Islet of Langerhans (tissue), 1 donor: ENCODE data around the gene MCL1.
"Not testable (repeated sequence)": the region's sequence is repeated elsewhere in the genome, so short reads cannot be mapped to it uniquely, and the experiment has no call there.

ENCODE experiments used
- FAIRE-seq: peaks from one replicate; lab custom pipeline; 2011; peaks lifted over from hg19 to GRCh38; lab: Jason Lieb, UNC

Gene MCL1

GRCh38 chr1:150568594-150568966 lies 10.8 kb downstream of the MCL1 start:
- FAIRE-seq, result no peak

GRCh38 chr1:150567717-150568593 lies 11.5 kb downstream of the MCL1 start:
- no peak for FAIRE-seq

GRCh38 chr1:150567341-150567716 lies 12.1 kb downstream of the MCL1 start:
- no peak for FAIRE-seq

GRCh38 chr1:150566589-150567340 lies 12.6 kb downstream of the MCL1 start:
- no peak for FAIRE-seq

- FAIRE-seq, result not testable (repeated sequence)
These were observed 14.0 kb downstream of the MCL1 start for GRCh38 chr1:150565240-150565991.

- no peak for FAIRE-seq
These were observed 15.1 kb downstream of the MCL1 start for GRCh38 chr1:150564051-150564991.

- FAIRE-seq, result no peak
These were observed 15.9 kb downstream of the MCL1 start for GRCh38 chr1:150563340-150564038.

DNA sequence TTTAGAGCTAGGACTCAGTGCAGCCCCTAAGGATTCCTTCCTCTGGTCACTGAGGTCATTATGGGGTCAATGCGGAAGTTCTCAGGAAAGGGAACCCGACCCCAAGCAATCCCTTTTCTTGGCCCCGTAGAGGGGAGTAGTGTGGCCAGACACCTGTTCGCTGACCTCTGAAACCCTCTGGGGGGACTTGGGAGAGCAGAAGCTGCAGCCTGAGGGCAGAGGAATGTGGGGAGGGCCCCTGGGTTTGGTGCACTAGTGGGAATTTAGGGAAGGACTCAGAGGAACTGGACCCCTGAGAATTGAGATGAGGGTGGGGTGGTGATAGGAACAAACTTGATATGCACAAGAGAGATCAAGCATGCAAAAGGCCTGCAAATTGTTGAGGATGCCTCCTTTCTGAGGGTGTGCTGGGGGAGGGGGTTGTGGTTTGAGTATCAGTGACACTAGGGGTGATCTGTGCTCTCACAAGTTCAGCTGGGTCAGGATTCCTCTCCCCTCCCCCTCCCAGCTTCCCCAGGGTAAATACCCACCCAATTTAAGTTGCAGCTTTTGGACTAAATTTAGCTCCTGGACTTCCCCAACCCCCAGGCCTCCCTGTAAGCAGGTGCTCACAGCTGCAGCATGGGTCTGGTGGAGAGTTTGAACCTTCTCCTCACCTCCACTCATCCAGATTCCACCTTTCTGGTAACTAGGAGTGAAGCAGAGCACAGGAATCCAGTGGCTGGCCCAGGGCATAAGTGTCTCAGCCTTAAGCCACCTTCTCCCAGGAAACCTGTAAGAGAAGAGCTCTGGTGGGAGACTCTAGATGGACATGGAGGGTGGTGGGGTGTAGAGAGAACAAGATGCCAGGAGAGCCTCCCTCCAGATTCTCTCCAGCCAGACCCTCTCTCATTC lies 16.7 kb downstream of the MCL1 start:
- FAIRE-seq, result no peak

DNA sequence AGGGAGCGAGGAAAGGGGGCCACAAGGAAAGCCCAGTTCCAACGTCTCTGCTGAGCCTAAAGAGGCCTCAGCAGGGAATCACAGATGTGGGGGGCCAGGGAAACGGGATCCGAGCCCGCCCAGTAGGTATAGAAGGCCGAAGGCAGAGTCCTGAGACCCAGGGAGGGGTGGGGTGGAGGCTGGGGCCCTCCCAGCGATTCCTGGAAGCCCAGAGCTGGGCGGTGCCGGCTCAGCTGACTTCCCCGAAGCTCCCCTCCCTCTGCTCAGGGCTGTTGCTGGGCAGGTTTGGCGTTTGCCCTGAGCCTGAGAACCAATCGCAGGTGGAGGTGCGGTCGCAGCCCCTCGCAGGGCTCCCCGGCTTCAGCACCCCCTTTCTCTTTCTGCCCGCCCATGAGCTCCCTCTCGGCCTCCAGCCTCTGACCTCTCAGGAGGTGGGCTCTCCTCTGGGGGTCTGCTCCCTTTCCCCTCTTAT lies 17.4 kb downstream of the MCL1 start:
- no peak for FAIRE-seq

DNA sequence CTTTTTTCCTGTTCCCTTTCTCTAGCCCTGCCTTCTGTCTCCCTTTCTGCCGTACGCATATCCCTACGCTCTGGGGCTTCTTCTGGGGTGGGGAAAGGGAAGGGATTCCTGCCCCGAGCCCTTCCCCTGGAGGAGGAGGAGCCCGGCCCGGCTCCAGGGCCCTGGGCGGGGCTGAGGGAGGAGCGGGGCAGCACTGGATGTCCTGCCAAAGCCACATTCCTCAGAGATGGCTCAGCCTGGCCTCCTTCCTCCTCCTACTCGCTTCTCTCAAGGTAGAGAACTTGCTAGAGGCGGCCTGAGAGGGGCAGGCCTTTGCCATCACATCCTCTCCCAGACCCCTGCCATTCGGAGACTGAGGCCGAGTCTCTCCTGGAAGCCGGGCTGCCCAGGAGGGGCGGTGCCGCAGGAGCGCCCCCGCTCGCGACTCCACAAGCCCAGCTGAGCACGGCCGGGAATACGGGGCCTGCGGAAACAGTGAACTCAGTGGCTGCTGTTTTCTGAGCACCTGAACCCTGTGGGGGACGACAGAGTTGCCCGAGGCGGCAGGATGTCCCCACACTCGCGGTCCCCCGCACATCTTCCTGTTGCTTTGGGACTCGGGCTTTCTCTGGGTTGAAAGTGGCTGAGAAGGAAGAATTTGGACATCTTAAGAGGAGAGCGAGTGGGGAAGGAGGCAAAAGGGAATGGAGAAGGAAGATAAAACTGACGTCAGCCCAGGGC lies 18.0 kb downstream of the MCL1 start:
- FAIRE-seq, result no peak

DNA sequence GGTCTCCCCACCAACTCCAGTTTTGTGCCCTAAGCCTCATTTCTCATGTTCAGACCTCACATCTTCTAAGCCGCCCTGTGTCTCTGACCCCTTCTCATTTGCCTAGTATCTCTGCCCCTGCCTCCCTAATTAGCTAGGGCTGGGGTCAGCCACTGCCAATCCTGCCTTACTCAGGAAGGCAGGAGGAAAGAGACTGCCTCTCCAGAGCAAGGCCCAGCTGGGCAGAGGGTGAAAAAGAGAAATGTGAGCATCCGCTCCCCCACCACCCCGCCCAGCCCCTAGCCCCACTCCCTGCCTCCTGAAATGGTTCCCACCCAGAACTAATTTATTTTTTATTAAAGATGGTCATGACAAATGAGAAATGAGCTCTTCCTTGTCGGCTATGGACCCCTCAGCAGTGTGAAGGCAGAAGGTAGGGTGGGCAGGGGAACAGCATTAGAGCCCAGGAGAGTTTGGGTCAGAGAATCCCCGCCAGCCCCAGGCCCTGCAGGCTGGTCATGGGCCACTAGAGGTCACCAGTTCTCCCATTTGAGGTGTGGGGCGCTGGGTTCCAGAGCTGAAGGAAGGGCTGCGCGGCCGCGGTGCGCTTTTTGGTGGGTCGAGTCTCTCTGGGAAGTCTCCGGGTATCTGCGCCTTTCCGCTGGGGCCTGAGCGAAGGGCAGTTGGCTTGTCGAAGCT lies 18.7 kb downstream of the MCL1 start:
- no peak for FAIRE-seq

GRCh38 chr1:150560011-150560438 lies 19.4 kb downstream of the MCL1 start:
- FAIRE-seq, result no peak

DNA sequence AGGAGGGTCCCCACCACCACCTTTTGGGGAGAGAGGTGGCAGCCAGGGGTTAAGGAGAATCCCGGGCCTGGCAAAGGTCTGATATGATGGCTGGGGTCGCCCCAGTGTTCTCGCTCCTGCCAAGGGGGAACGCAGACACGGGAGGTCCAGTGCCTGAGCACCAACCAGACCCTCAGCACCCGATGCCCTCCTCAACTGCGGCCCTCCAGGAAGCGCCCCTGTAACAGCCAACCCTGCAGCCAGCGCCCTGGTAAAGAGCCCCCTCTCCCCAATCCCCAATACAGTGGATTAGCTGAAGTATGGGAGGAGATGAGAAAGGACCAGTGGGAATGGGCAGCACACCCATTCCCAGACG lies 19.8 kb downstream of the MCL1 start:
- FAIRE-seq, result no peak

- FAIRE-seq, result no peak
These were observed 20.4 kb downstream of the MCL1 start for GRCh38 chr1:150558761-150559655.

- FAIRE-seq, result no peak
These were observed 21.1 kb downstream of the MCL1 start for GRCh38 chr1:150558303-150558704.

GRCh38 chr1:150557813-150558212 lies 21.6 kb downstream of the MCL1 start:
- no peak for FAIRE-seq

DNA sequence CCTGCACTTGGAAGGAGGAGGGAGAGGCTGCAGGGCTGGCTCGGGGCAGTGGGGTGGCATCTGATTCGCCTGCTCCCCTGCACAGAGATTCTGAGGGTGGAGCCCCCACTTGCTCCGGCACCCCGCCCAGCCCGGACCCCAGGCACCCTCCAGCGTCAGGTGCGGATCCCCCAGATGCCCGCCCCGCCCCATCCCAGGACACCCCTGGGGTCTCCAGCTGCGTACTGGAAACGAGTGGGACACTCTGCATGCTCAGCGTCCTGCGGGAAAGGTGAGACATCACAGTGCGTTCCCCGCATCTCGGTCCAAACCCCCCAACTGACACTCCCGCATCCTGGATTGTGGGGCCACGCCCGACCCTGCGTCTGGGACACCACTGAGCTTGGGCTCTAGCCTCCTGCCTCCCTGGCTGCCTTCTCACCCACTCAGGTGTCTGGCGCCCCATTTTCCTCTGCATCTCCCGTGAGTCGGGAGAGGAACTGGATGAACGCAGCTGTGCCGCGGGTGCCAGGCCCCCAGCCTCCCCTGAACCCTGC lies 22.3 kb downstream of the MCL1 start:
- FAIRE-seq, result no peak
